ENCODE measurements around the gene MAD1L1.

- no peak for TF ChIP-seq CSDC2 (CRISPR knock-in tag; IDR thresholded peaks at IDR 0.05)
- no peak for TF ChIP-seq TCF4 (CRISPR knock-in tag; IDR thresholded peaks at IDR 0.05; ENCODE audit: borderline replicate concordance)
- TF ChIP-seq ZFP3 (CRISPR knock-in tag; IDR thresholded peaks at IDR 0.05): no peak
- TF ChIP-seq PPARA (CRISPR knock-in tag; IDR thresholded peaks at IDR 0.05; ENCODE audit: borderline replicate concordance): no peak
- TF ChIP-seq OSR1 (CRISPR knock-in tag; IDR thresholded peaks at IDR 0.05): no peak
- no peak for TF ChIP-seq GLIS3 (CRISPR knock-in tag; IDR thresholded peaks at IDR 0.05)
- TF ChIP-seq RARB (CRISPR knock-in tag; IDR thresholded peaks at IDR 0.05): no peak
- no peak for TF ChIP-seq CREB5 (CRISPR knock-in tag; IDR thresholded peaks at IDR 0.05; ENCODE audit: low read depth)
Measured at GRCh38 chr7:1894313-1894900, 338.3 kb downstream of the MAD1L1 start.

Data from SK-N-SH treated with all-trans-retinoic acid at 6 μM for 48 hours (cell line).